Thymus (tissue), 11 donors: Measurements from ENCODE around the gene MCL1. TPM values are rescaled to one million over a fixed set of nuclear protein-coding genes. Genes with fewer than 3 reads are reported as not detected.
"Not testable (repeated sequence)": the region's sequence is repeated elsewhere in the genome, so short reads cannot be mapped to it uniquely, and the experiment has no call there.

Experiments used
- DNase-seq, 9 donors: peaks; one replicate each; pipeline ENCODE4 v3.0.0-alpha.2; 2013; ENCODE audit warnings: low spot score in 9 of 9, low read depth in 6 of 9, missing footprints in 1 of 9
- H3K27ac ChIP-seq, 2 donors: one replicate each; pipeline ENCODE4 v1.5.1; 2013; ENCODE audit warnings: control low read depth in 1 of 2, low read depth in 1 of 2, low read length in 1 of 2, mild to moderate bottlenecking in 1 of 2, moderate library complexity in 1 of 2
- H3K27me3 ChIP-seq, 2 donors: one replicate each; pipeline ENCODE4 v1.5.1; 2013; ENCODE audit warnings: low read length in 1 of 2; ENCODE audit not compliant: control insufficient read depth in 2 of 2, insufficient read depth in 1 of 2
- H3K36me3 ChIP-seq, 2 donors: one replicate each; pipeline ENCODE4 v1.5.1; 2013; ENCODE audit warnings: low read length in 1 of 2, mild to moderate bottlenecking in 1 of 2, moderate library complexity in 1 of 2; ENCODE audit not compliant: control insufficient read depth in 2 of 2, insufficient read depth in 2 of 2
- H3K4me1 ChIP-seq, 2 donors: one replicate each; pipeline ENCODE4 v1.5.1; 2013; ENCODE audit warnings: low read length in 2 of 2; ENCODE audit not compliant: control insufficient read depth in 2 of 2, insufficient read depth in 2 of 2
- H3K4me3 ChIP-seq, 2 donors: one replicate each; pipeline ENCODE4 v1.5.1; 2013; ENCODE audit warnings: low read length in 2 of 2, control low read depth in 1 of 2, mild to moderate bottlenecking in 1 of 2
- H3K9me3 ChIP-seq, 2 donors: one replicate each; pipeline ENCODE4 v1.5.1; 2013; ENCODE audit warnings: low read length in 1 of 2, mild to moderate bottlenecking in 1 of 2; ENCODE audit not compliant: control insufficient read depth in 2 of 2, insufficient read depth in 1 of 2
- WGBS: extraction: QIAGEN DNeasy Blood & Tissue Kit; methylation state at CpG from one replicate; pipeline ENCODE4 v1.1.7; 2013; 5-methylcytosine and 5-hydroxymethylcytosine counted together
- polyA plus RNA-seq: library from polyadenylated mRNA; stranded (reverse); fragments of 200-250 nt; gene quantifications from one replicate; pipeline ENCODE4 v1.2.3, GENCODE V29; 2013
- total RNA-seq: library from RNA; stranded (reverse); fragments of 120-200 nt; gene quantifications from one replicate; pipeline ENCODE4 v1.2.4, GENCODE V29; 2013
- donor health status: healthy.

Gene MCL1
- total and polyA plus RNA-seq, 2 donors, result 129 to 200 TPM

DNA sequence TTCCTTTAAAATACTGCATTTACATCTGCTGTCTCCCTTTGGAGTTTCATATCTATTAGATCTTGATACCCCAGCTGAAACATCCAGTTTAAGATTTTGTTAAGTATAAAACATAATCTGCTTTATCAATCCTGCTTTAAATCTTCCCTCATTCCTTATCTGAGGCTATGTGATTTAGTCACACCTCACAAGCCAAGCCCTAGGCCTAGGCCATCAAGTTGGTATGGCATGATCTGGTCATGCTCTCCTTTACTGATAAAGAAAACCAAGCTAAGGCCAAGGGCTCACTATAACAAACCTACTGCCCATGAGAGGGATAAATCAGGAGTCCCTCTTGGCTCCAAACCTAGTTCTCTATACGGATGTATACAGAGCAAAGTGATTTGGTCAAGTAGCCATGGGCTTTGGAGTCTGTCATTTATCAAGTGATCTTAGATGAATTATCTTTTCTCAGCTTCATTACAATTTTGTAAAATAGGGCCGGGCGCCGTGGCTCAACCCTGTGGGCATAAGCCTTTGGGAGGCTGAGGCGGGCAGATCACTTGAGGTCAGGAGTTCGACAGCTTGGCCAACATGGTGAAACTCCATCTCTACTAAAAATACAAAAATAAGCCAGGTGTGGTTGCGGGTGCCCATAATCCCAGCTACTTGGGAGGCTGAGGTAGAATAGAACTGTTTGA, 27.2 kb upstream of the MCL1 start:
- Histone ChIP-seq H3K36me3 (peaks cover 4 to 7% of the 10 kb centered on the region in 2 donors), H3K4me1 (peaks cover 0 to 5% of the 10 kb centered on the region in 2 donors), H3K4me3 (no peak overlapping the region), H3K9me3 (no peaks in the 10 kb centered on the region), H3K27ac (no peak overlapping the region), H3K27me3 (no peaks in the 10 kb centered on the region)
- WGBS, result 98% methylated on average over 7 of the region's 7 CpGs
- DNase-seq, result no peak

DNA sequence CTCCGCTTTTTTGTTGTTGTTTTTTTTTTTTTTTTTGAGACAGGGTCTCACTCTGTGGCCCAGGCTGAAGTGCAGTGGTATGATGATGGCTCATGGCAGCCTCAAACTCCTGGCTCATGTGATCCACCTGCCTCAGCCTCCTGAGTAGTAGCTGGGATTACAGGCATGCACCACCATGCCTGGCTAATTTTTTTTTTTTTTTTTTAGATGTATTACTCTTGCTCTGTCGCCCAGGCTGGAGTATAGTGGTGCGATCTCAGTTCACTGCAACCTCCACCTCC, 26.0 kb upstream of the MCL1 start:
- H3K27me3 ChIP-seq, H3K4me1 ChIP-seq, H3K27ac ChIP-seq, H3K9me3 ChIP-seq, H3K4me3 ChIP-seq, DNase-seq: not testable (repeated sequence)
- 98% methylated on average over 3 of the region's 3 CpGs for WGBS
- peaks cover 9 to 12% of the 10 kb centered on the region in 2 donors for H3K36me3 ChIP-seq

DNA sequence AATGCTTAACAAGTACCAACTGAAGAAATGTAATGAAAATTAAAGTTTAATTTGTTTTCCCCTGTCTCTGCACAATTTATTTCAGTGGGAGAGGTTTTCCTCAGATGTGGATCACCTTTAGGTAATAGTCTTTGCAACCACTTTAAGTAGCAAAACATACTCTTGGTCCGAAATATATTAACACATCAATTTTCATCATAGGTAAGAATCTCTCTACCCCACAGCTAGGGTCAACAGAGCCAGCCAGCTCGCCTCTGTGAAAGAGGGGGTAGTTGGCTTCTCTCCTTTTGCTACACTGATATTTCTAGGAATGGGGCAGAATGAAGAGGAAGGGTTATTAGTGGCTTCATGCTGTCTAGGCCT, 24.8 kb upstream of the MCL1 start:
- over 99% methylated on average over 2 of the region's 2 CpGs for WGBS
- H3K4me1 ChIP-seq, result no peaks in the 10 kb centered on the region
- DNase-seq, result no peak

DNA sequence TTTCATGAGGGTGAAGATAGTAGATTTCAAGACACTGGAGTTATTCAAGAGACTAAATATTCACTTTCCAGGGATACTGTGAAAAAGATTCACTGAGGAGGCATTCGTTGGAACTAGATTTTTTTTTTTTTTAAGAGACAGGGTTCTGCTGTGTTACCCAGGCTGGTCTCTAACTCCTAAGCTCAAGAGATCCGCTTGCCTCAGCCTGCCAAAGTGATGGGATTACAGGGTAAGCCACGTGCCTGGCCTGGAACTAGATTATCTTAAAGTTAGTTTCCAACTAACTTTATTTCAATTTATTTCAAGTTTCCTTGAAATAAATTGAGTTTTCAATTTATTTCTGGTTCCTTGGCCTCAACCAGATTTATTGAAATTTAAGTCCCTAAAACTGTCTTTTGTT, 24.3 kb upstream of the MCL1 start:
- Histone ChIP-seq H3K36me3 (peaks cover 11 to 16% of the 10 kb centered on the region in 2 donors), H3K4me3 (no peak overlapping the region), H3K27ac (no peak overlapping the region), H3K4me1 (no peaks in the 10 kb centered on the region), H3K27me3 (no peaks in the 10 kb centered on the region), H3K9me3 (no peaks in the 10 kb centered on the region)
- DNase-seq, result no peak
- WGBS, result 94% methylated on average over 3 of the region's 3 CpGs

More for the DNA sequence above, 24.8 kb upstream of the MCL1 start:
- H3K9me3 ChIP-seq, result no peaks in the 10 kb centered on the region
- H3K36me3 ChIP-seq, result peaks cover 11 to 16% of the 10 kb centered on the region in 2 donors
- H3K27me3 ChIP-seq, result no peaks in the 10 kb centered on the region
- peak overlapping the region in 1 of 2 donors; percentile 24 for H3K27ac ChIP-seq
- no peak overlapping the region for H3K4me3 ChIP-seq

DNA sequence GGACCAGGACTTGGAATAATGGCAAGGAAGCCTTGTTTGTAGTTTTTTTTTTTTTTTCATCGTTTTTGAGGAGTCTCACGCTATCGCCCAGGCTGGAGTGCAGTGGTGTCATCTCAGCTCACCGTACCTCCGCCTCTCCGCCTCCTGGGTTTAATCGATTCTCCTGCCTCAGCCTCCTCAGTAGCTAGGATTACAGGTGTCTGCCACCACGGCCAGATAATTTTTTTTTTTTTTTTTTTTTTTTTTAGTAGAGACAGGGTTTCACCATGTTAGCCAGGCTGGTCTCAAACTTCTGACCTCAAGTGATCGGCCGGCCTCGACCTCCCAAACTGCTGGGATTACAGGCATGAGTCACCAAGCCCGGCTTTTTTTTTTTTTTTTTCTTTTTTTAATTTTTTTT, 23.0 kb upstream of the MCL1 start:
- not testable (repeated sequence) for H3K27me3 ChIP-seq, DNase-seq, H3K27ac ChIP-seq, H3K9me3 ChIP-seq, H3K4me3 ChIP-seq, H3K4me1 ChIP-seq
- H3K36me3 ChIP-seq, result peaks cover 11 to 16% of the 10 kb centered on the region in 2 donors
- WGBS, result 99% methylated on average over 12 of the region's 12 CpGs

DNA sequence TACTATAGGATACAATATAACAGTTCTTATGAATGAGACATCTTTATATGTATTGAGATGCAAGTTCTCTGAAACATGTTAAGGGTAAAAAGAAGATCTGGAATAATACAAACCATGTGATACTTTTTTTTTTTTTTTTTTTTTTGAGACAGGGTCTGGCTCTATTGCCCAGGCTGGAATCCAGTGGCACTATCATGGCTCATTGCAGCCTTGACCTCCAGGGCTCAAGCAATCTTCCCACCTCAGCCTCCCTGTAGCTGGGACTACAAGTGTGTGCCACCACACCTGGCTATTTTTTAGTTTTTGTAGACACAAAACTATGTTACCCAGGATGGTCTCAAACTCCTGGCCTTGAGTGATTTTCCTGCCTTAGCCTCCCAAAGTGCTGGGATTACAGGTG, 22.1 kb upstream of the MCL1 start:
- Histone ChIP-seq H3K9me3 (no peaks in the 10 kb centered on the region), H3K4me3 (no peak overlapping the region), H3K4me1 (peaks cover 0 to 3% of the 10 kb centered on the region in 2 donors), H3K27ac (no peak overlapping the region), H3K27me3 (no peaks in the 10 kb centered on the region), H3K36me3 (peaks cover 10 to 16% of the 10 kb centered on the region in 2 donors)
- no peak for DNase-seq

DNA sequence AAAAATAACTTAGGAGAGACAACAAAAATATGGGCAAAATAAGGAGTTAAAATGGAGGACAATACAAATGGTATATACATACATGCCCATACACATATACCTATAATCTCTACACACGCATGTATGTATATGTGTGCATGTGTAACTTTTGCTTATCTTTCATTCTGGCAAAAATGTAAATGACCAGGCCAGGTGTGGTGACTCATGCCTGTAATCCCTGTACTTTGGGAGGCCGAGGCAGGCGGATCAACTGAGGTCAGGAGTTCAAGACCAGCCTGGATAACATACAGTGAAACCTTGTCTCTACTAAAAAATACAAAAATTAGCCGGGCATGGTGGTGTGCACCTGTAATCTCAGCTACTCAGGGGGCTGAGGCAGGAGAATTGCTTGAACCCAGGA, 18.9 kb upstream of the MCL1 start:
- H3K9me3 ChIP-seq, H3K27ac ChIP-seq, H3K27me3 ChIP-seq, H3K4me3 ChIP-seq, H3K4me1 ChIP-seq, DNase-seq: not testable (repeated sequence)
- peaks cover 8 to 15% of the 10 kb centered on the region in 2 donors for H3K36me3 ChIP-seq
- 98% methylated on average over 4 of the region's 4 CpGs for WGBS

DNA sequence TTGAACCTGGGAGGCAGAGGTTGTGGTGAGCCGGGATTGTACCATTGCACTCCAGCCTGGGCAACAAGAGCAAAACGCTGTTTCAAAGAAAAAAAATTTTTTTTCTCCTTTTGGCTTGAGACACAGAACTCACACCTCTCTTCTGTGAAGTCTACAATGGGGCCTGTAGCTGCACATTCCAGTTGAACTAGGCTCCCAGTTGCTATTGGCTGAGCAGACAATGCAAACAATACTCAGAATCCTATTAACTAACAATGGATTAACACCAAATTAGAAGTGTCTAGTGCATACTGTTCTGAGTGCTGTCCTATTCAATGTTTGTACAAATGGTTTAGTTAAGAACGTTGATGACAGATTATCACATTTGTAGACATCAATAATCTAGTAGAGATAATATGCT, 17.6 kb upstream of the MCL1 start:
- peaks cover 8 to 12% of the 10 kb centered on the region in 2 donors for H3K36me3 ChIP-seq
- H3K27me3 ChIP-seq, result no peaks in the 10 kb centered on the region
- H3K4me3 ChIP-seq, result no peak overlapping the region
- peak overlapping the region in 1 of 2 donors; percentile 24 for H3K27ac ChIP-seq
- H3K9me3 ChIP-seq, result no peaks in the 10 kb centered on the region
- no peak for DNase-seq
- peaks cover 0 to 6% of the 10 kb centered on the region in 2 donors for H3K4me1 ChIP-seq
- WGBS, result 97% methylated on average over 3 of the region's 3 CpGs

DNA sequence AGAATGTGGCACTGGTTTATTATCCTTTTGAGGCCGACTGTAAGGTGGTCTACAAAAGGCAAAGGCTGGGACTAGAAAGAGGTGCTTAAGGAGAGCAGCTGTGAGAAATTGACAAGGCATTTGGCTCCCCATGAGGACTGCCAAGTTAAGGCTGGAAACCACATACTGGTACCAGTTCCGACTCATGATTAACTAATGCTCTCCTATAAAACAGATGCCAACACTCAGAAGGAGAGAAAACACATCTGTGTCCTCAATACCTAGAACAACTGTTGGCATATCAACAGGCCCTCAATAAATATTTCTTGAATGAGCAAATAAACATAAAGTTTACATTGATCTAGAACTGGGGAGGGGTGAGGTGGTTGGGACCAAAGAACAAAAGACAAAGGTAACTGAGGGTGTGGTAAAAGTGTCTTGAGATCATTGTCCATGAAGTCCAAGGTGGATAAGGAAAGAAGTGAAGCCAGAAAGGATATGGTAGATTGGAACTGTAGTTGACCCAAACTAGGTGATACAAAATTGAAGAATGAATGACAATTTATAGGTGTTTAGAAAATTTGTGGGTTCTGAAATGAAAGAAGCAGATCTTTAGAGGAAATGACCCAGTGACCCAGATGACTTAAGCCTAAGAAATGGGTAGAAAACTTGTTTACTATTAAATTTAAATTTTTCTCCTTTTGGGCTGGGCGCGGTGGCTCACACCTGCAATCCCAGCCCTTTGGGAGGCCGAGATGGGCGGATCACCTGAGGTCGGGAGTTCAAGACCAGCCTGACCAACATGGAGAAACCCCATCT, 16.9 kb upstream of the MCL1 start:
- 97% methylated on average over 7 of the region's 7 CpGs for WGBS
- H3K9me3 ChIP-seq, result no peaks in the 10 kb centered on the region
- H3K27me3 ChIP-seq, result no peaks in the 10 kb centered on the region
- no peak overlapping the region for H3K4me3 ChIP-seq
- H3K27ac ChIP-seq, result no peak overlapping the region
- H3K4me1 ChIP-seq, result peaks cover 0 to 6% of the 10 kb centered on the region in 2 donors
- DNase-seq, result no peak
- H3K36me3 ChIP-seq, result peaks cover 8 to 12% of the 10 kb centered on the region in 2 donors
